ENCODE results near the gene CNOT4.
"Not testable (repeated sequence)": the region's sequence is repeated elsewhere in the genome, so short reads cannot be mapped to it uniquely, and the experiment has no call there.

Gene CNOT4

DNA sequence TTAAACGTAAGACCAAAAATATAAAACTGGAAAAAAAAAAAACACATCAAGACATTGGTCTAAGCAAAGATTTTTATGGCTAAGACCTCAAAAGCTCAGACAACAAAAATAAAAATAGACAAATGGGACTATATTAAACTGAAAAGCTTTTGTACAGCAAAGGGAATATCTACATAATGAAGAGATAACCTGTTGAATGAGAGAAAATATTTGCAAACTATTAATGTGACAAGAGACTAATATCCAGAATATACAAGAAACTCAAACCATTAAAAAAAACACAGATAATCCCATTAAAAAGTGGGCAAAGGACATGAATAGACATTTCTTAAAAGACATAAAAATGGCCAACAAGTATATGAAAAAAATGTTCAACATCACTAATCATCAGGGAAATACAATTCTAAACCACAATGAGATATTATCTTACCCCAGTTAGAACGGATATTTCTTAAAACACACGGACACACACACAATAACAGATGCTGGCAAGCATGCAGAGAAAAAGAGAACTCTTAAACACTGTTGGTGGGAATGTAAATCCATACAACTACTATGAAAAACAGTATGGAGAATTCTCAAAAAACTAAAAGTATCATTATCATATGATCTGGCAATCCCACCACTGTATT lies 28.8 kb downstream of the CNOT4 start:
- Histone ChIP-seq H3K4me3 (ENCODE audit: low read length) (no peak overlapping the region), H3K4me1 (ENCODE audit: control insufficient read depth, low read depth, low read length) (no peaks in the 10 kb centered on the region), H3K27ac (ENCODE audit: low read length) (no peak overlapping the region), H3K36me3 (ENCODE audit: control insufficient read depth, low read depth, low read length) (no peaks in the 10 kb centered on the region), H3K9ac (ENCODE audit: low read length) (no peak overlapping the region), H3K9me3 (ENCODE audit: control insufficient read depth, low read depth, low read length) (no peaks in the 10 kb centered on the region), H3K27me3 (ENCODE audit: control insufficient read depth, insufficient read depth, low read length) (no peaks in the 10 kb centered on the region)

DNA sequence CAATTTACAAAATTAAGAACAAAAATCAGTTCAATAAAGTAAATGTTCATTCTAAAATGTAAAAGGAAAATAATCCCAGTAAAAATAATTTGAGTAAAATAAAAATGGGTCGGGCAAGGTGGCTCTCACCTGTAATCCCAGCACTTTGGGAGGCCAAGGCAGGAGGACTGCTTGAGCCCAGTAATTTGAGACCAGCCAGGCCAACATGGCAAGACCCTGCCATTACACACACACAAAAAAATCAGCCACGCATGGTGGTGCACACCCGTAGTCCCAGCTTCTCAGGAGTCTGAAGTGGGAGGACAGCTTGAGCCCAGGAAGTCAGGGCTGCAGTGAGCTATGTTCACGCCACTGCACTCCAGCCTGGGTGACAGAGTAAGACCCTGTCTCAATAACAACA lies 34.4 kb downstream of the CNOT4 start:
- Histone ChIP-seq H3K9me3 (ENCODE audit: control insufficient read depth, low read depth, low read length) (no peaks in the 10 kb centered on the region), H3K4me1 (ENCODE audit: control insufficient read depth, low read depth, low read length) (no peaks in the 10 kb centered on the region), H3K27me3 (ENCODE audit: control insufficient read depth, insufficient read depth, low read length) (no peaks in the 10 kb centered on the region), H3K9ac (ENCODE audit: low read length) (no peak overlapping the region), H3K27ac (ENCODE audit: low read length) (no peak overlapping the region), H3K36me3 (ENCODE audit: control insufficient read depth, low read depth, low read length) (no peaks in the 10 kb centered on the region), H3K4me3 (ENCODE audit: low read length) (no peak overlapping the region)

DNA sequence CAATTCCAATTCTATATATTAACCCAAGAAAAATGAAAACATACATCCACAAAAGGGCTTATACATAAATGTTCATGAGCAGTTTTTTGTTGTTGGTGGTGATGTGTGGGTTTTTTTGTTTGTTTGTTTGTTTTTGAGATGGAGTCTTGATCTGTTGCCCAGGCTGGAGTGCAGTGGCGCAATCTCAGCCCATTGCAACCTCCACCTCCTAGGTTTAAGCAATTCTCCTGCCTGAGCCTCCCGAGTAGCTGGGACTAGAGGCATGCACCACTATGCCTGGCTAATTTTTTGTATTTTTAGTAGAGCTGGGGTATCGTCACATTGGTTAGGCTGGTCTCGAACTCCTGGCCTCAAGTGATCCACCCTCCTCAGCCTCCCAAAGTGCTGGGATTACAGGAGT lies 40.2 kb downstream of the CNOT4 start:
- H3K4me3 ChIP-seq (ENCODE audit: low read length), result not testable (repeated sequence)

DNA sequence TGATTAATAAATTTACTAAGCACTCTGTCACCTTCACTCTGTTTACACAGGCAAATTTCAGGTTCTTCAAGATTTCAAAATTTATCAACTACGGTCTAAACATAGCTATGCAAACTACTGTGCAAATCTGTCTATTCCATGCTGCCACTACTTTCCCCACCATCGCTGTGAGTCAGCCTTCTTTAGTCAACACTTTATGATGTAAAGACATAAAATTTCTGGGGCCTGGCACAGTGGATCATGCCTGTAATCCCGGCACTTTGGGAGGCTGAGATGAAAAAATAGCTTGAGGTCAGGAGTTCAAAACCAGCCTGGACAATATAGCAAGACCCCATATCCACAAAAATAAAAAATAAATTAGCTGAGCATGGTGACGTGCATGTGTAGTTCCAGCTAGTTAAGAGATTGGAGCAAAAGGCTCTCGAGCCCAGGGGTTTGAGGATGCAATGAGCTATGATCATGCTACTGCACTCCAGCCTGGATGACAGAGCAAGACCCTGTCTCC lies 42.6 kb downstream of the CNOT4 start:
- no peak overlapping the region for H3K27ac ChIP-seq (ENCODE audit: low read length)
- H3K4me3 ChIP-seq (ENCODE audit: low read length), result no peak overlapping the region
- no peaks in the 10 kb centered on the region for H3K9me3 ChIP-seq (ENCODE audit: control insufficient read depth, low read depth, low read length)
- no peak overlapping the region for H3K9ac ChIP-seq (ENCODE audit: low read length)
- no peaks in the 10 kb centered on the region for H3K36me3 ChIP-seq (ENCODE audit: control insufficient read depth, low read depth, low read length)
- no peaks in the 10 kb centered on the region for H3K4me1 ChIP-seq (ENCODE audit: control insufficient read depth, low read depth, low read length)
- H3K27me3 ChIP-seq (ENCODE audit: control insufficient read depth, insufficient read depth, low read length), result no peaks in the 10 kb centered on the region

More for the DNA sequence above, 40.2 kb downstream of the CNOT4 start:
- not testable (repeated sequence) for H3K36me3 ChIP-seq (ENCODE audit: control insufficient read depth, low read depth, low read length); H3K9ac ChIP-seq (ENCODE audit: low read length); H3K27me3 ChIP-seq (ENCODE audit: control insufficient read depth, insufficient read depth, low read length); H3K27ac ChIP-seq (ENCODE audit: low read length); H3K9me3 ChIP-seq (ENCODE audit: control insufficient read depth, low read depth, low read length); H3K4me1 ChIP-seq (ENCODE audit: control insufficient read depth, low read depth, low read length)

DNA sequence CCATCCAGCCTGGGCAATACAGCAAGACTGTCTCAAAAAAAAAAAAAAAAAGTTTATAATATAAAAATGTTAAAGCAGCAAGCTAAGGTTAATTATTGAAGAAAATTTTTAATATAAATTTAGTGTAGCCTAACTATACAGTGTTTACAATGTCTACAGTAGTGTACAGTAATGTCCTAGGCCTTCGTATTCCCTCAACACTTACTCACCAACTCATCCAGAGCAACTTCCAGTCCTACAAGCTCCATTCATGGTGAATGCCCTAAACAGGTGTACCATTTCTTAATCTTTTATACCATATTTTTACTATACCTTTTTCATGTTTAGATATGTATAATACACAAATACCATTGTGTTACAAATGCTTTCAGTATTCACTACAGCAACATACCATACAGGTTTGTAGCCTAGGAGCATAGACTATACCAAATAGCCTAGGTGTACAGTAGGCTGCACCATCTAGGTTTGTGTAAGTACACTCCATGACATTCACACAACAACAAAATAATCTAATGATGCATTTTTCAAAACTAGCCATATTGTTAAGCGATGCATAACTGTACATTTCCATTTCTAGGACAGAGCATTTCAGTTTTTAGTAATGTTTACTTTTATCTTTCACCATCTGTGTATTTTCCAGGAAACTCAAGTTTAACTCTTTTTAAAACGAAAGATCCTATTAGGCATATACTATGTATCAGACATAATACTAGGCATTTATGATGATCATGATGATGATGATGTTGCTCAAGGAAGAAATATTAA lies 43.3 kb downstream of the CNOT4 start:
- H3K27ac ChIP-seq (ENCODE audit: low read length), result no peak overlapping the region
- H3K9ac ChIP-seq (ENCODE audit: low read length), result no peak overlapping the region
- H3K4me1 ChIP-seq (ENCODE audit: control insufficient read depth, low read depth, low read length), result no peaks in the 10 kb centered on the region
- H3K36me3 ChIP-seq (ENCODE audit: control insufficient read depth, low read depth, low read length), result no peaks in the 10 kb centered on the region
- H3K27me3 ChIP-seq (ENCODE audit: control insufficient read depth, insufficient read depth, low read length), result no peaks in the 10 kb centered on the region
- H3K9me3 ChIP-seq (ENCODE audit: control insufficient read depth, low read depth, low read length), result no peaks in the 10 kb centered on the region
- no peak overlapping the region for H3K4me3 ChIP-seq (ENCODE audit: low read length)

DNA sequence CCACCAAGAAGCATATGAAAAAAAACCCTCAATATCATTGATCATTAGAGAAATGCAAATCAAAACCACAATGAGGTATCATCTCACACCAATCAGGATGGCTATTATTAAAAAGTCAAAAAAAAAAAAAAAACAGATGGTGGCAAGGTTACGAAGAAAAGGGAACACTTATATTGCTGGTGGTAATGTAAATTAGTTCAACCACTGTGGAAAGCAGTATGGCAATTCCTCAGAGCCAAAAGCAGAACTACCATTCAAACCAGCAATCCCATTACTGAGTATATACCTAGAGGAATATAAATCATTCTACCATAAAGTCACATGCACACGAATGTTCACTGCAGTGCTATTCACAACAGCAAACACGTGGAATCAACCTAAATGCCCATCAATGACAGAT lies 46.0 kb downstream of the CNOT4 start:
- H3K27ac ChIP-seq (ENCODE audit: low read length), result no peak overlapping the region
- no peaks in the 10 kb centered on the region for H3K4me1 ChIP-seq (ENCODE audit: control insufficient read depth, low read depth, low read length)
- H3K4me3 ChIP-seq (ENCODE audit: low read length), result no peak overlapping the region
- no peaks in the 10 kb centered on the region for H3K27me3 ChIP-seq (ENCODE audit: control insufficient read depth, insufficient read depth, low read length)
- no peaks in the 10 kb centered on the region for H3K36me3 ChIP-seq (ENCODE audit: control insufficient read depth, low read depth, low read length)
- no peaks in the 10 kb centered on the region for H3K9me3 ChIP-seq (ENCODE audit: control insufficient read depth, low read depth, low read length)
- H3K9ac ChIP-seq (ENCODE audit: low read length), result no peak overlapping the region

DNA sequence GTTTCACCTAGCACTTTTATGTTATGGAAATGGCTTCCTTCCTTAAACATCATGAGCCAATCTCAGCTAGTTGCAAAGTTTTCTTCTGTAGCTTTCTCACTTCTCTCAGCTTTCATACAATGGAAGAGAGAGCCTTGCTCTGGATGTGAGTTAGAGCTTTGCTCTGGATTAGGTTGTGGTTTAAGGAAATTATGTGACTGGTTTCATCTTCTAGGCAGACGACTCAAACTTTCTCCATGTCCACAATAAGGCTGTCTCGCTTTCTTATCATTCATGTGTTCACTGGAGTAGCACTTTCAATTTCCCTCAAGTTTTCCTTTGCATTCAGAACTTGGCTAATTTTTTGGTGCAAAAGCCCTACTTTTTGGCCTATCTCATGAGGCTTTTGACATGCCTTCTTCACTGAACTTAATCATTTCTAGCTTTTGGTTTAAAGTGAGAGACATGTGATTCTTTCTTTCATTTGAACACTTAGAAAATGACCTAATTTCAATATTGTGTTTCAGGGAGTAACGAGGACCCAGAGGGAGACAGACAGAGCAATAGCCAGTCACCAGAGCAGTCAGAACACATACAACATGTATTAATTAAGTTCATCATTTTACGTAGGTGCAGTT lies 49.8 kb downstream of the CNOT4 start:
- Histone ChIP-seq H3K9me3 (ENCODE audit: control insufficient read depth, low read depth, low read length) (no peaks in the 10 kb centered on the region), H3K4me1 (ENCODE audit: control insufficient read depth, low read depth, low read length) (no peaks in the 10 kb centered on the region), H3K9ac (ENCODE audit: low read length) (no peak overlapping the region), H3K27ac (ENCODE audit: low read length) (no peak overlapping the region), H3K27me3 (ENCODE audit: control insufficient read depth, insufficient read depth, low read length) (no peaks in the 10 kb centered on the region), H3K4me3 (ENCODE audit: low read length) (no peak overlapping the region), H3K36me3 (ENCODE audit: control insufficient read depth, low read depth, low read length) (no peaks in the 10 kb centered on the region)

DNA sequence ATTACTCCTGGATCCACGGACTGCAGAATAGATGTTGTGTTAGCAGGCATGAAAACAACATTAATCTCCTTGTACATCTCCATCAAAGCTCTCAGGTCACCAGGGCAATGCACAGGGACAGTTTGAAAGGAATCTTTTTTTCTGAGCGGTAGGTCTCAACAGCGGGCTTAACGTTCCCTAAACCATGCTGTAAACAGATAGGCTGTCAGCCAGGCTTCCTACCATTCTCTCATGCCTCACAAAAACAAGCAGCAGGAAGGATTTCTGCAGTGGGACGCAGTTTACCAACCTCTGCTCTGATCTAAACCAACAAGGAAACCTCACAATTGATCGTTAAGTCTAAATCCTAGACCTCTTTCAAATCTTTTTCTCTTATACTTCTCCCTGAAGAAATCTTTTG lies 50.8 kb downstream of the CNOT4 start:
- Histone ChIP-seq H3K4me3 (ENCODE audit: low read length) (no peak overlapping the region), H3K4me1 (ENCODE audit: control insufficient read depth, low read depth, low read length) (no peaks in the 10 kb centered on the region), H3K27ac (ENCODE audit: low read length) (no peak overlapping the region), H3K9me3 (ENCODE audit: control insufficient read depth, low read depth, low read length) (no peaks in the 10 kb centered on the region), H3K9ac (ENCODE audit: low read length) (no peak overlapping the region), H3K36me3 (ENCODE audit: control insufficient read depth, low read depth, low read length) (no peaks in the 10 kb centered on the region), H3K27me3 (ENCODE audit: control insufficient read depth, insufficient read depth, low read length) (no peaks in the 10 kb centered on the region)

DNA sequence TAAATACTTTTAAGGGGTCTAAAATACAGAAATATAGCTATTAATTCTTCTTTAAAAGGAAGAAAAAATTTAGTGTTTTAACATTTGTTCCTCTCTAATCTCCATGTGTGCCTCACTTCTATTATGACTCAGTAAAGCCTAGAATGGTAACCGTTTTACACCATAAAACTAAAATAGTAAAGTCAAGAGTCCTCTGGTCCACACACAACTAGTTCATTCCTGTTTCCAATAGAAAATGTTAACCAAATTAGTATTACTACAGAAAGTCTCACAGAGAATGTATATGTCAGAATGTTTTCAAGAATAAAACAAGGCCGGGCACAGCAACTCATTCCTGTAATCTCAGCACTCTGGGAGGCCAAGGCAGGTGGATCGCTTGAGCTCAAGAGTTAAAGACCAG lies 55.8 kb downstream of the CNOT4 start:
- no peak overlapping the region for H3K27ac ChIP-seq (ENCODE audit: low read length)
- no peak overlapping the region for H3K9ac ChIP-seq (ENCODE audit: low read length)
- H3K27me3 ChIP-seq (ENCODE audit: control insufficient read depth, insufficient read depth, low read length), result no peaks in the 10 kb centered on the region
- no peak overlapping the region for H3K4me3 ChIP-seq (ENCODE audit: low read length)
- H3K9me3 ChIP-seq (ENCODE audit: control insufficient read depth, low read depth, low read length), result no peaks in the 10 kb centered on the region
- no peaks in the 10 kb centered on the region for H3K4me1 ChIP-seq (ENCODE audit: control insufficient read depth, low read depth, low read length)
- H3K36me3 ChIP-seq (ENCODE audit: control insufficient read depth, low read depth, low read length), result no peaks in the 10 kb centered on the region

DNA sequence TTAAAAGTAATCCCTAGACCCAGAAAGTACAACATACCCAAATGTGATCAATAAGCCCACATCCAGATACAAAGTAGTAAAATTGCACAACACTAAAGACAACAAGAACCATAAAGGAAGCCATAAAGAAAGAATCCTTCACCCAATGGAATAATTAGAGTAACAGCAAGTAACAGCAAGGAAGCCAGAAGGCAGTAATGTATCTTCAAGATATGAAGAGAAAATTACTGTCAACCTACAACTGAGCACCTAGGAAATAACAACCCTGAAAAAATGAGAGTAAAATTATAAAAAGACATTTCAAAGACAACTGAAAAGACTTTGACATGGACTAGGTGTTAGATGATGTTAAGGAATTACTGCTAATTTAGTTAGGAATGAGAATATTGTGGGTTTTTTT lies 60.5 kb downstream of the CNOT4 start:
- Histone ChIP-seq H3K9me3 (ENCODE audit: control insufficient read depth, low read depth, low read length) (no peaks in the 10 kb centered on the region), H3K4me1 (ENCODE audit: control insufficient read depth, low read depth, low read length) (no peaks in the 10 kb centered on the region), H3K9ac (ENCODE audit: low read length) (no peak overlapping the region), H3K4me3 (ENCODE audit: low read length) (no peak overlapping the region), H3K36me3 (ENCODE audit: control insufficient read depth, low read depth, low read length) (no peaks in the 10 kb centered on the region), H3K27ac (ENCODE audit: low read length) (no peak overlapping the region), H3K27me3 (ENCODE audit: control insufficient read depth, insufficient read depth, low read length) (no peaks in the 10 kb centered on the region)

DNA sequence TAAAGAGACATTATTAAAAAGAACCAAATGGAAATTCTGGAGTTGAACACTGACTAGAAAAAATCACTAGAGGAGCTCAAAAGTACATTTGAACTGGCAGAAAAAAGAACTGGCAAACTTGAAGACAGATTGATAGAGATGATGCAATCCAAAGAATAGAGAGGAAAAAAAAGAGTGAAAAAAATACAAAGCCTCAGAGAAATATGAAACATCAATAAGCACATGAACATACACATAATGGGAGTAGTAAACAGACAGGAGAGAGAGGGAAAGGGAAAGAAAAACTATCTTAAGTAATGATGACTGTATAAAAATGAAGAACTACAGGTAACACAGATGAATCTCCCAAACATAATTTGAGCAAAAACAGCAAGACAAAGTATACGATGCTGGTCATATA lies 61.1 kb downstream of the CNOT4 start:
- H3K36me3 ChIP-seq (ENCODE audit: control insufficient read depth, low read depth, low read length), result no peaks in the 10 kb centered on the region
- no peak overlapping the region for H3K27ac ChIP-seq (ENCODE audit: low read length)
- no peak overlapping the region for H3K4me3 ChIP-seq (ENCODE audit: low read length)
- no peaks in the 10 kb centered on the region for H3K27me3 ChIP-seq (ENCODE audit: control insufficient read depth, insufficient read depth, low read length)
- no peak overlapping the region for H3K9ac ChIP-seq (ENCODE audit: low read length)
- no peaks in the 10 kb centered on the region for H3K4me1 ChIP-seq (ENCODE audit: control insufficient read depth, low read depth, low read length)
- no peaks in the 10 kb centered on the region for H3K9me3 ChIP-seq (ENCODE audit: control insufficient read depth, low read depth, low read length)

Data from iPS-18a (cell line).